GM12865 (cell line): ENCODE measurements around the gene PIWIL4.

ENCODE experiments used
- DNase-seq: peaks from one replicate; pipeline ENCODE4 v3.0.0; 2010; ENCODE audit warnings: low read depth
- H3K4me3 ChIP-seq: 2 replicates; pipeline ENCODE4 v1.5.1; 2011; ENCODE audit warnings: mild to moderate bottlenecking, low read depth, low read length, control low read depth
- CTCF ChIP-seq: IDR thresholded peaks from 2 replicates; pipeline ENCODE4 v1.5.1; 2011; ENCODE audit warnings: low read length, control low read depth, low read depth, inconsistent platforms; ENCODE audit not compliant: insufficient read depth; ENCODE audit errors: missing control alignments

PIWIL4 gene

DNA sequence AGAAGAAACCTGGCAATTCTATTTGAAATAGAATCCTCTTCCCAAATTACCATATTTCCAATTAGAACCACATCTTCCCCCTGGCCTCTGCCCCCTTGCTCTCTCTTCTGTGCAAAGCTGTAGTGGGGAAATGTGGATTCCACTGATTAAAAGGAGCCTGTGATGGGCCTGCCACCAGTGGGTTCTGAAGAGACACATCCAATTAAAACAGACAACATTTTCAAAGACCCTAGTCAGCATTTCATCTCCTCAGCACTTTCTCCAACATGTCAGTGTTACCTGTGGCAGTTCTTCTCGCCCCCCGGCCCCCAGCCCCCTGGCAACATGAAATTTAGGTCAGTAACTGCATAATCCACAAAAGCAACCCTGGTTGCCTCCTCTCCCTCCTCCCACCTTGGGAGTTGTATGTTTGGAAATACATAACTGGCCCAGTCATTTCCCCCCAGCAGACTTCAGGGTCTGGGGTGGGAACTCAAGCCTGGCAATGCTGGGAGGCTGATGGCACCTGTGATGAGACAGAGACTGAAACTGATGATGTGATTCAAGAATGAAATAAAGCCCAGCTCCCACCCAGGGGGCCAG, 101.1 kb downstream of the PIWIL4 start:
- no peak overlapping the region for H3K4me3 ChIP-seq
- no peak for DNase-seq
- no peak for TF ChIP-seq CTCF

DNA sequence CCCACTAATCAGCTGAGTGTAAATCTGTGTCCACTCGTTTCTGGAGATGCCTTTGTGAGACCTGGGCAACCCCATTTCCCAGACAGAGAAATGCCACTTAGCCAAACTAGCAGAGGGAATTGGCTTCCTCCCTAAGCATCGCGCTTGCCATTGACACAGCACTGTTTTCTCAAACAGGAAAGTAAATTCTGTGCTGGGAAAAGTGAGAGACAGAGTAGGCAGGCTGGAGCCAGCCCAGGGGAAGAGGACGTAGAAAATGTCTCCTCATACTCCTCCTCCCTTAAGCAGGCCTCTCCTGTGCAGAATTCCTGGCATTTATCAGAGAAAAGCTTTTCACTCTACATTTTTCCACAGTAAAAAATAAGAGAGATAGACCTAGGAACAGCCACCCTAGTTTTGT, 101.9 kb downstream of the PIWIL4 start:
- no peak overlapping the region for H3K4me3 ChIP-seq
- no peak for TF ChIP-seq CTCF
- no peak for DNase-seq
